SK-N-SH (cell line): Measurements from ENCODE around the gene SLC25A21.

Experiments
- CTCF ChIP-seq: fragments of 200-600 bp; sonication (generic); IDR thresholded peaks from 2 replicates; pipeline ENCODE4 v1.6.1; 2017; ENCODE audit warnings: antibody characterized with exemption, mild to moderate bottlenecking, moderate library complexity
- JUND ChIP-seq: IDR thresholded peaks from 2 replicates; pipeline ENCODE4 v1.4.0; 2012
- MAX ChIP-seq: IDR thresholded peaks from 2 replicates; pipeline ENCODE4 v1.4.0; 2012; ENCODE audit warnings: low read depth
- POLR2AphosphoS5 ChIP-seq: IDR thresholded peaks from 2 replicates; pipeline ENCODE4 v1.6.1; 2012; ENCODE audit warnings: low read depth, low read length
- SIN3A ChIP-seq: IDR thresholded peaks from 2 replicates; pipeline ENCODE4 v1.6.1; 2012; ENCODE audit warnings: low read depth, mild to moderate bottlenecking, low read length, moderate library complexity, borderline replicate concordance
- TEAD4 ChIP-seq: IDR thresholded peaks from 2 replicates; pipeline ENCODE4 v1.4.0; 2012; ENCODE audit warnings: mild to moderate bottlenecking, borderline replicate concordance; ENCODE audit not compliant: insufficient read depth

- TF ChIP-seq POLR2AphosphoS5 (no peak), MAX (no peak), JUND (no peak), SIN3A (no peak), CTCF (no peak), TEAD4 (no peak)
Observed at GRCh38 chr14:36975834-36976233, 196.6 kb downstream of the SLC25A21 start.
